Lower leg skin (tissue), 4 donors: Measurements from ENCODE around the gene GANC. TPM values are rescaled to one million over a fixed set of nuclear protein-coding genes. Genes with fewer than 3 reads are reported as not detected.

Experiments used
- DNase-seq, 2 donors: peaks; one replicate each; pipeline ENCODE4 v3.0.0-alpha.2; 2019; ENCODE audit warnings: low spot score in 2 of 2
- H3K4me3 ChIP-seq: fragments of 200-600 bp; sonication (generic); 2 replicates; pipeline ENCODE4 v1.5.1; 2017; ENCODE audit warnings: mild to moderate bottlenecking, low read depth; ENCODE audit not compliant: poor library complexity, severe bottlenecking
- POLR2A ChIP-seq, 2 donors: fragments of 450-650 bp; IDR thresholded peaks; one replicate each; pipeline ENCODE4 v1.6.1; 2016 to 2017; ENCODE audit warnings: antibody characterized with exemption in 2 of 2, mild to moderate bottlenecking in 1 of 2, moderate library complexity in 1 of 2
- WGBS, 2 donors: methylation state at CpG; one replicate each; pipeline ENCODE4 v1.1.5; 2018; 5-methylcytosine and 5-hydroxymethylcytosine counted together
- intact Hi-C: fragments of 100-400 bp; cut with DNase I; formaldehyde crosslinking; loops from one replicate; pipeline ENCODE4 v1.15.0; 2023; ENCODE audit warnings: low total_unique reads
- total RNA-seq, 4 donors: library from RNA; depleted of rRNA; stranded (reverse); fragments of >200 nt; gene quantifications; one replicate each; pipeline ENCODE4 v1.1.0, GENCODE V29; 2016
- TF ChIP-seq, protein P1 (sequence below), 3 donors: fragments of 450-650 bp; IDR thresholded peaks; one replicate each; pipeline ENCODE4 v1.5.1; 2016; ENCODE audit warnings: antibody characterized with exemption in 3 of 3, mild to moderate bottlenecking in 3 of 3, moderate library complexity in 2 of 3

Gene GANC
- total RNA-seq, 4 donors from 2014 or later, result 10.5 to 26.4 (median 22.0) TPM

DNA sequence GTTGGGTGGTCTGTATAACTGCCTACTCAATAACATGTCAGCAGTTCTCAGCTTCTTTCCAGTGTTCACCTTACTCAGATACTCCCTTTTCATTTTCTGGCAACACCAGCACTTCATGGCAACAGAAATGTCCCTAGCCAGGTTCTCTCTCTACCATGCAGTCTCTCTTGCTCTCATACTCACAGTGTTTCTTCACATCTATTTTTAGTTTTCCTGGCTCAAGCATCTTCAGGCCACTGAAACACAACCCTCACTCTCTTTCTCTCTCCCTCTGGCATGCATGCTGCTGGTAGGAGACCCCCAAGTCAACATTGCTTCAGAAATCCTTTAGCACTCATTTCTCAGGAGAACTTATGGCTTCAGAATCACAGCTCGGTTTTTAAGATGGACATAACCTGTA lies 86.2 kb downstream of the GANC start, which contains the start of gene CAPN3:
CAPN3 (plus strand) TSS at position 253 of the 400 bp plus-strand sequence. CDS start 305 bp downstream, outside the sequence.
- intact Hi-C loops, result no loop called here
- H3K4me3 ChIP-seq, result no peak within 1 kb of the TSS
- WGBS, 2 donors, result 86 to 91% methylated on average over 1 of the region's 1 CpG
- no peak for DNase-seq
- no peak for TF ChIP-seq POLR2A (IDR thresholded peaks at IDR 0.05)
- TF ChIP-seq, protein P1, sequence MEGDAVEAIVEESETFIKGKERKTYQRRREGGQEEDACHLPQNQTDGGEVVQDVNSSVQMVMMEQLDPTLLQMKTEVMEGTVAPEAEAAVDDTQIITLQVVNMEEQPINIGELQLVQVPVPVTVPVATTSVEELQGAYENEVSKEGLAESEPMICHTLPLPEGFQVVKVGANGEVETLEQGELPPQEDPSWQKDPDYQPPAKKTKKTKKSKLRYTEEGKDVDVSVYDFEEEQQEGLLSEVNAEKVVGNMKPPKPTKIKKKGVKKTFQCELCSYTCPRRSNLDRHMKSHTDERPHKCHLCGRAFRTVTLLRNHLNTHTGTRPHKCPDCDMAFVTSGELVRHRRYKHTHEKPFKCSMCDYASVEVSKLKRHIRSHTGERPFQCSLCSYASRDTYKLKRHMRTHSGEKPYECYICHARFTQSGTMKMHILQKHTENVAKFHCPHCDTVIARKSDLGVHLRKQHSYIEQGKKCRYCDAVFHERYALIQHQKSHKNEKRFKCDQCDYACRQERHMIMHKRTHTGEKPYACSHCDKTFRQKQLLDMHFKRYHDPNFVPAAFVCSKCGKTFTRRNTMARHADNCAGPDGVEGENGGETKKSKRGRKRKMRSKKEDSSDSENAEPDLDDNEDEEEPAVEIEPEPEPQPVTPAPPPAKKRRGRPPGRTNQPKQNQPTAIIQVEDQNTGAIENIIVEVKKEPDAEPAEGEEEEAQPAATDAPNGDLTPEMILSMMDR (IDR thresholded peaks at IDR 0.05), result no peak

DNA sequence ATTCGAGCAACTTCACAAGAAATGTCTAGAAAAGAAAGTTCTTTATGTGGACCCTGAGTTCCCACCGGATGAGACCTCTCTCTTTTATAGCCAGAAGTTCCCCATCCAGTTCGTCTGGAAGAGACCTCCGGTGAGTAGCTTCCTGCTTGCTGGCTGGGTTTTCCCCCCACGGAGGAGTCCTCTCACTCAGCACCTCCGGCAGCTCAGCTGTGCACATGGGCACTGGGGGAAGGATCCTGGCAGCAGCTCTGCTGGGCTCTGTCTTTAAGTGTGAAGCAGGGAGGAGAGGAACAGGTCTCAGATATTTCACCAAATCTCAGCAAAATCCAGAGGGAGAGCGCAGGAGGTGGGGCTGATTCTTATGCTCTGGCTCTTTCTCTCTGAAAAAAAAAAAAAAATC lies 87.0 kb downstream of the GANC start:
- 70 to 71% methylated on average over 7 of the region's 7 CpGs for WGBS, 2 donors
- DNase-seq, result no peak
- intact Hi-C loops, result no loop called here
- no peak overlapping the region for H3K4me3 ChIP-seq
- no peak for TF ChIP-seq POLR2A (IDR thresholded peaks at IDR 0.05)
- TF ChIP-seq, protein P1 (IDR thresholded peaks at IDR 0.05), result no peak

DNA sequence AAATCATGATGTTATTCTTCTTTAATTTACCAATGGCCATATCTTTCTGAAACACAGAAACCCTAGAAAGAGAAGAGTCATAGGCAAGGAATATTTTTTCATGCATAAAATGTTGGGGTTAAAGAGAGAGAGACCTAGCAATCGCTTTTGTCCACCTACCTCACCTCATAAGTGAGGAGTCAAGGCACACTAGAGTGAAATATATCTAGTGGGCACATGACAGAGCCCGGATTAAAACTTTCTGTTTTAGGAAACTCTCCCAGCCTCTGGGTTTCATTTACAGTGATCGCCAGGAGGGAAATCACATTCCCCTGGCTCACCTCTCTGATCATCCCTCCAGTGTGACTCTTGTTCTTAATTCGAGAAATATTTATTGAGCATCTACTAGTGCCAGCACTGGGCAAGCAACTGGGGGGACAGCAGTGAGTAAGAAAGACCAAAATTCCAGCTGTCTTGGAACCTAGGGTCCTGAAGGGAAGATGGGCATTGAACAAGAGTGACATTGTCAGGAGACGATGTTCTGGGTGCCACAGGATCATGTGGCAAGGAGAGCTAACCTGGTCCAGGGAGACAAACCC lies 87.6 kb downstream of the GANC start:
- DNase-seq, result no peak
- intact Hi-C loops, result no loop called here
- H3K4me3 ChIP-seq, result no peak overlapping the region
- TF ChIP-seq, protein P1 (IDR thresholded peaks at IDR 0.05), result no peak
- no peak for TF ChIP-seq POLR2A (IDR thresholded peaks at IDR 0.05)
- WGBS, 2 donors, result 95 to 96% methylated on average over 5 of the region's 5 CpGs

DNA sequence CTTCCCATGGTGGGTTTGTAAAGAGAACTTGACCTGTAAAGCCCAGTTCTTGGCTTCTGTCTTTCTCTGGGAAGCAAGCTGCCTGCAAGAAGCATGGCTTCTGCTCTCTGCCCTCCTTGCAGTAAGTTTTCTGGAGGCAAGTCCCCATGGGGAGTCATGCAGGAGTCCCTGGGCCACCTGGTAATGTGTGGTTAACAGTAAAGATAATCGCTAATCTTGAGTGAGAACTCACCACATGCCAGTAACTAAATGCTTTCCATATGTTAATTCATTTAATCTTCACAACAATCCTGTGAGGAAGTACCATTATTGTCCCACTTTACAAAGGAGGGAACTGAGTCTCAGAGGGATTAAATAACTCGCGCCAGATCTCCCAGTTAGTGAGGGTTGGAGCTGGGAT lies 90.5 kb downstream of the GANC start:
- intact Hi-C loops, result no loop called here
- DNase-seq, result no peak
- 86 to 95% methylated on average over 3 of the region's 3 CpGs for WGBS, 2 donors
- no peak overlapping the region for H3K4me3 ChIP-seq
- no peak for TF ChIP-seq POLR2A (IDR thresholded peaks at IDR 0.05)
- TF ChIP-seq, protein P1 (IDR thresholded peaks at IDR 0.05), result no peak

DNA sequence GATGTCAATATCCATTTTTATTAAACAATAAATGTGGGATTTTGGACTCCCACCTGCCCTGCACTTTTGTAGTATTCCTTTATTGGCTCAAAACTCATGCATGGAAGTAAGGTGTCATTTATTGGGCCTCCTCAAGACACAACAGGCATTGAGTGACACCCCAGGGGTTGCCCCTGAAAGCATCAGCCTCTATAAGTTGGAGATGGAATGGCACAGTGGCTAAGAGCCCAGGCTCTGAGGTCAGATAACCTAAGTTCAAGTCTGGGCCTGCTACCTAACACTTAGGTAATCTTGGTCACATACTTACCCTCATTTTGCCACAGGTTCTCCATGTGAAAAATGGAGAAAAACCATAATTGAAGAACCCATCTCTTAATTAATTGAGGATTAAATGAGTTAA lies 90.9 kb downstream of the GANC start:
- no peak overlapping the region for H3K4me3 ChIP-seq
- TF ChIP-seq POLR2A (IDR thresholded peaks at IDR 0.05), result no peak
- TF ChIP-seq, protein P1 (IDR thresholded peaks at IDR 0.05), result no peak
- intact Hi-C loops, result no loop called here
- DNase-seq, result no peak

DNA sequence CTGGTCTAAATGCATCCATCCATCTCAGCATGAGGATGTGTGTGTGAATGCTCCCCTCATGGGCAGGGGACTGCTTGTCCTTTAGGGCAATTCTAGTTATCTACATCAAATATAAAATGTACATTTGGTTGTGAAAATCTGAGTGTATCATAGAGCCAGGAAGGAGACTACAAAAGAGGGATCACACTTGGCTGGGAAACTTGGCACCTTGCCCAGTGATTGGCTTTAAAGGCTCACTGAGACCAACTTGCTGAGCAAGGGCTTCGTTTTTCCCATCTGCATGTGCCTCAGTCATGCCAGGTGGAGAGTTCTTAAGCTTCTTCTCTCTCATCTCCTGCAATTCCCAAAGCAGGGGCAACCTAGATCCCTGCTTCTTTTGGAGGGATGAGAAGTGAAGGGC lies 91.5 kb downstream of the GANC start:
- 26 to 41% methylated on average over 1 of the region's 1 CpG for WGBS, 2 donors
- intact Hi-C loops, result no loop called here
- H3K4me3 ChIP-seq, result no peak overlapping the region
- DNase-seq, result no peak
- TF ChIP-seq, protein P1 (IDR thresholded peaks at IDR 0.05), result no peak
- no peak for TF ChIP-seq POLR2A (IDR thresholded peaks at IDR 0.05)
